Activated CD4-positive, alpha-beta T cell treated with anti-CD3 and anti-CD28 coated beads for 48 hours (primary cell): Measurements from ENCODE around the gene PIK3C3.
A peak's percentile ranks its signal among the peaks of the same experiment; 100 is the strongest.

Experiments
- DNase-seq: peaks from one replicate; pipeline ENCODE4 v3.0.0-alpha.2; 2020

PIK3C3 gene

GRCh38 chr18:41954827-41955613 lies at the start of gene PIK3C3:
PIK3C3 (plus strand) TSS chr18:41955234; CDS start chr18:41955292, 58 bp downstream.
- DNase-seq, result peak; percentile 97

- DNase-seq, result no peak
Observed at GRCh38 chr18:41905786-41906527, 49.1 kb upstream of the PIK3C3 start.

GRCh38 chr18:41906528-41907146 lies 48.4 kb upstream of the PIK3C3 start:
- DNase-seq, result peak; percentile 51

GRCh38 chr18:41917181-41917580 lies 37.9 kb upstream of the PIK3C3 start:
- DNase-seq, result no peak

- DNase-seq, result no peak
Observed at GRCh38 chr18:41921770-41922169, 33.3 kb upstream of the PIK3C3 start.

GRCh38 chr18:41922176-41922575 lies 32.9 kb upstream of the PIK3C3 start:
- DNase-seq, result no peak

GRCh38 chr18:41922841-41923240 lies 32.2 kb upstream of the PIK3C3 start:
- DNase-seq, result no peak

GRCh38 chr18:41923446-41923845 lies 31.6 kb upstream of the PIK3C3 start:
- DNase-seq, result no peak

- no peak for DNase-seq
Observed at GRCh38 chr18:41928581-41928980, 26.5 kb upstream of the PIK3C3 start.

- no peak for DNase-seq
Observed at GRCh38 chr18:41932899-41933298, 22.1 kb upstream of the PIK3C3 start.

- no peak for DNase-seq
Observed at GRCh38 chr18:41933778-41934177, 21.3 kb upstream of the PIK3C3 start.

- DNase-seq, result no peak
Observed at GRCh38 chr18:41936471-41937134, 18.4 kb upstream of the PIK3C3 start.

GRCh38 chr18:41938445-41938844 lies 16.6 kb upstream of the PIK3C3 start:
- DNase-seq, result no peak

GRCh38 chr18:41939326-41939725 lies 15.7 kb upstream of the PIK3C3 start:
- DNase-seq, result no peak

- DNase-seq, result no peak
Observed at GRCh38 chr18:41940506-41941215, 14.4 kb upstream of the PIK3C3 start.

GRCh38 chr18:41942254-41942653 lies 12.8 kb upstream of the PIK3C3 start:
- no peak for DNase-seq

- DNase-seq, result no peak
Observed at GRCh38 chr18:41948544-41949110, 6.4 kb upstream of the PIK3C3 start.

- no peak for DNase-seq
Observed at GRCh38 chr18:41949206-41949920, 5.7 kb upstream of the PIK3C3 start.

GRCh38 chr18:41955688-41956087 lies 654 bp downstream of the PIK3C3 start:
- no peak for DNase-seq

- DNase-seq, result no peak
Observed at GRCh38 chr18:41959045-41959444, 4.0 kb downstream of the PIK3C3 start.

- DNase-seq, result no peak
Observed at GRCh38 chr18:41965634-41966255, 10.7 kb downstream of the PIK3C3 start.
